HG03097 (cell line): ENCODE measurements around the gene PPA1.
A peak's percentile ranks its signal among the peaks of the same experiment; 100 is the strongest.
"Not testable (repeated sequence)": the region's sequence is repeated elsewhere in the genome, so short reads cannot be mapped to it uniquely, and the experiment has no call there.

Source experiments
- ATAC-seq: cut with Tn5 transposase; IDR thresholded peaks from one replicate; pipeline ENCODE4 v1.9.1; 2021; ENCODE audit not compliant: unreplicated experiment, low FRiP score

Gene PPA1

GRCh38 chr10:70233109-70233938 lies at the start of gene PPA1:
Gene PPA1 (minus strand): TSS chr10:70233429. CDS start chr10:70233327, 102 bp downstream.
- ATAC-seq: peak; percentile 92

GRCh38 chr10:70281609-70282008 lies 48.4 kb upstream of the PPA1 start:
- ATAC-seq: no peak

- ATAC-seq: no peak
These were observed 46.9 kb upstream of the PPA1 start for GRCh38 chr10:70280099-70280498.

- ATAC-seq: no peak
These were observed 44.3 kb upstream of the PPA1 start for GRCh38 chr10:70277396-70278030.

- no peak for ATAC-seq
These were observed 41.4 kb upstream of the PPA1 start for GRCh38 chr10:70274643-70275042.

GRCh38 chr10:70272925-70273316 lies 39.7 kb upstream of the PPA1 start:
- ATAC-seq: peak; percentile 56

- no peak for ATAC-seq
These were observed 39.0 kb upstream of the PPA1 start for GRCh38 chr10:70271996-70272924.

GRCh38 chr10:70270952-70271351 lies 37.7 kb upstream of the PPA1 start:
- ATAC-seq: no peak

GRCh38 chr10:70269741-70270140 lies 36.5 kb upstream of the PPA1 start:
- no peak for ATAC-seq

GRCh38 chr10:70268376-70268775 lies 35.1 kb upstream of the PPA1 start:
- ATAC-seq: no peak

GRCh38 chr10:70267161-70267933 lies 34.1 kb upstream of the PPA1 start:
- no peak for ATAC-seq

GRCh38 chr10:70266701-70267100 lies 33.5 kb upstream of the PPA1 start:
- ATAC-seq: no peak

GRCh38 chr10:70266056-70266455 lies 32.8 kb upstream of the PPA1 start:
- ATAC-seq: no peak

GRCh38 chr10:70265032-70265689 lies 31.9 kb upstream of the PPA1 start:
- no peak for ATAC-seq

GRCh38 chr10:70260734-70261133 lies 27.5 kb upstream of the PPA1 start:
- ATAC-seq: no peak

- no peak for ATAC-seq
These were observed 27.0 kb upstream of the PPA1 start for GRCh38 chr10:70260259-70260658.

- ATAC-seq: no peak
These were observed 25.0 kb upstream of the PPA1 start for GRCh38 chr10:70258216-70258615.

GRCh38 chr10:70257816-70258215 lies 24.6 kb upstream of the PPA1 start:
- not testable (repeated sequence) for ATAC-seq

- ATAC-seq: no peak
These were observed 23.2 kb upstream of the PPA1 start for GRCh38 chr10:70256463-70256862.
